Pancreas (tissue), 10 donors: ENCODE measurements around the gene EMX1. TPM values are rescaled to one million over a fixed set of nuclear protein-coding genes. Genes with fewer than 3 reads are reported as not detected.
A peak's percentile ranks its signal among the peaks of the same experiment; 100 is the strongest.

ENCODE experiments used
- ATAC-seq, 4 donors: fragments of 200-7000 bp; cut with Tn5 transposase; one replicate each; pipeline versions ENCODE4 v1.8.0 to v1.9.1; 2020; ENCODE audit warnings: mild to moderate bottlenecking in 4 of 4, moderate library complexity in 4 of 4
- DNase-seq, 6 donors: peaks; one replicate each; pipeline ENCODE4 v3.0.0-alpha.2; 2020
- FAIRE-seq: peaks from 2 replicates; lab custom pipeline; 2012; peaks lifted over from hg19 to GRCh38; lab: Jason Lieb, UNC
- H3K27ac ChIP-seq, 4 donors: fragments of 200-600 bp; sonication (generic); 1 replicate in 3 of 4; 2 replicates in 1 of 4; pipeline versions ENCODE4 v1.5.0 to v1.8.0; 2020
- H3K27me3 ChIP-seq, 4 donors: fragments of 200-600 bp; one replicate each; pipeline ENCODE4 v1.8.0; 2021
- H3K36me3 ChIP-seq, 3 donors: fragments of 200-600 bp; sonication (generic) in 1 of 3; one replicate each; pipeline versions ENCODE4 v1.5.0 to v1.8.0; 2020 to 2021
- H3K4me1 ChIP-seq, 3 donors: fragments of 200-600 bp; one replicate each; pipeline ENCODE4 v1.8.0; 2021
- H3K4me3 ChIP-seq, 4 donors: fragments of 200-600 bp; sonication (generic) in 2 of 4; one replicate each; pipeline versions ENCODE4 v1.5.0 to v1.8.0; 2020 to 2021
- H3K9me3 ChIP-seq, 4 donors: fragments of 200-600 bp; one replicate each; pipeline ENCODE4 v1.8.0; 2021
- CTCF ChIP-seq, 4 donors: fragments of 200-600 bp; sonication (generic) in 3 of 4; IDR thresholded peaks; one replicate each; pipeline versions ENCODE4 v1.5.0 to v1.8.0; 2021; ENCODE audit warnings: antibody characterized with exemption in 4 of 4
- WGBS, 2 donors: extraction: QIAGEN DNeasy Blood & Tissue Kit; methylation state at CpG; one replicate each; pipeline ENCODE4 v1.1.7; 2013; 5-methylcytosine and 5-hydroxymethylcytosine counted together
- intact Hi-C, 3 donors: fragments of 100-400 bp; cut with DNase I; formaldehyde crosslinking; loops; one replicate each; pipeline versions ENCODE4 v1.11.1 to v1.14.2; 2022
- polyA plus RNA-seq, 2 donors: library from polyadenylated mRNA; stranded (reverse); fragments of 200-250 nt; gene quantifications; one replicate each; pipeline ENCODE4 v1.2.3, GENCODE V29; 2013
- total RNA-seq, 6 donors: library from RNA; stranded (reverse); fragmentation: NEBNext Ultra II Directional in 4 of 6; extraction: Animal tissue kit (Norgen Biotek cat#: 25700) in 4 of 6; gene quantifications; one replicate each; pipeline versions ENCODE4 v1.2.1 to v1.2.4, GENCODE V29; 2021 to 2023
- donor health status: healthy with polysubstance abuse.
- donor health status: DM: no; HTN: no; CAD: no; lungs with moderate emphysema.
- donor health status: DM: no; HTN: no; CAD: no.
- donor health status: control.
- donor health status: control.
- donor health status: Bipolar disorder and iron deficiency.
- donor health status: DM: yes; HTN: yes; CAD: no.
- donor health status: DM: no; HTN: no; CAD: no.
- donor health status: DM: no; HTN: no; CAD: no.
- donor health status: DM: yes; HTN: yes; CAD: no.

Gene EMX1
- total and polyA plus RNA-seq, 8 donors = 0.13 to 0.37 (median 0.28) TPM; not detected in 1

GRCh38 chr2:72969706-72970105 is 52.4 kb downstream of the EMX1 start:
- Histone ChIP-seq H3K9me3 (no peaks in the 10 kb centered on the region), H3K4me1 (no peaks in the 10 kb centered on the region), H3K27ac (no peak overlapping the region), H3K4me3 (no peak overlapping the region), H3K36me3 (no peaks in the 10 kb centered on the region), H3K27me3 (no peaks in the 10 kb centered on the region)
- DNase-seq = peak in 1 of 6 donors; percentile 31
- intact Hi-C loops = loop anchor here in 1 of 3 donors (5.0 kb wide), 1 partner anchor 77 kb away; no protein-coding TSS in a partner anchor
- 84 to 94% methylated on average over 4 of the region's 4 CpGs for WGBS, 2 donors
- FAIRE-seq = no peak
- TF ChIP-seq CTCF (IDR thresholded peaks at IDR 0.05) = no peak
- ATAC-seq = no peak

GRCh38 chr2:72971036-72971435 is 53.7 kb downstream of the EMX1 start:
- TF ChIP-seq CTCF (IDR thresholded peaks at IDR 0.05) = no peak
- no peak for ATAC-seq
- FAIRE-seq = no peak

GRCh38 chr2:72972352-72973136 is 55.2 kb downstream of the EMX1 start:
- 90% methylated on average over 12 of the region's 12 CpGs for WGBS, 2 donors
- H3K27me3 ChIP-seq = no peaks in the 10 kb centered on the region
- intact Hi-C loops = loop anchor here in 1 of 3 donors (5.0 kb wide), 1 partner anchor 80 kb away; no protein-coding TSS in a partner anchor
- H3K36me3 ChIP-seq = no peaks in the 10 kb centered on the region
- ATAC-seq (no peak), DNase-seq (no peak), FAIRE-seq (no peak)
- no peak overlapping the region for H3K27ac ChIP-seq
- H3K4me1 ChIP-seq = no peaks in the 10 kb centered on the region
- no peaks in the 10 kb centered on the region for H3K9me3 ChIP-seq
- TF ChIP-seq CTCF (IDR thresholded peaks at IDR 0.05) = no peak
- H3K4me3 ChIP-seq = no peak overlapping the region

More at GRCh38 chr2:72971036-72971435, 53.7 kb downstream of the EMX1 start:
- H3K27me3 ChIP-seq = no peaks in the 10 kb centered on the region
- intact Hi-C loops = loop anchor here in 1 of 3 donors (5.0 kb wide), 1 partner anchor 79 kb away; no protein-coding TSS in a partner anchor
- WGBS, 2 donors = 89 to 94% methylated on average over 7 of the region's 7 CpGs
- H3K4me3 ChIP-seq = no peak overlapping the region
- no peak for DNase-seq
- H3K4me1 ChIP-seq = no peaks in the 10 kb centered on the region
- no peaks in the 10 kb centered on the region for H3K36me3 ChIP-seq
- H3K27ac ChIP-seq = no peak overlapping the region
- no peaks in the 10 kb centered on the region for H3K9me3 ChIP-seq

- Histone ChIP-seq H3K27ac (no peak overlapping the region), H3K27me3 (no peaks in the 10 kb centered on the region), H3K36me3 (no peaks in the 10 kb centered on the region), H3K4me1 (no peaks in the 10 kb centered on the region), H3K9me3 (no peaks in the 10 kb centered on the region), H3K4me3 (no peak overlapping the region)
- ATAC-seq (no peak), DNase-seq (no peak), FAIRE-seq (no peak)
- no peak for TF ChIP-seq CTCF (IDR thresholded peaks at IDR 0.05)
- WGBS, 2 donors = 79 to 82% methylated on average over 8 of the region's 8 CpGs
- intact Hi-C loops = loop anchor here in 1 of 3 donors (5.0 kb wide), 1 partner anchor 81 kb away; no protein-coding TSS in a partner anchor
These were observed 55.8 kb downstream of the EMX1 start for GRCh38 chr2:72973137-72973535.
